Pancreas (tissue), 10 donors: ENCODE measurements around the gene SLC25A34. TPM values are rescaled to one million over a fixed set of nuclear protein-coding genes. Genes with fewer than 3 reads are reported as not detected.

ENCODE experiments used
- ATAC-seq, 4 donors: fragments of 200-7000 bp; cut with Tn5 transposase; one replicate each; pipeline versions ENCODE4 v1.8.0 to v1.9.1; 2020; ENCODE audit warnings: mild to moderate bottlenecking in 4 of 4, moderate library complexity in 4 of 4
- DNase-seq, 6 donors: peaks; one replicate each; pipeline ENCODE4 v3.0.0-alpha.2; 2020
- FAIRE-seq: peaks from 2 replicates; lab custom pipeline; 2012; peaks lifted over from hg19 to GRCh38; lab: Jason Lieb, UNC
- H3K27ac ChIP-seq, 4 donors: fragments of 200-600 bp; sonication (generic); 1 replicate in 3 of 4; 2 replicates in 1 of 4; pipeline versions ENCODE4 v1.5.0 to v1.8.0; 2020
- H3K27me3 ChIP-seq, 4 donors: fragments of 200-600 bp; one replicate each; pipeline ENCODE4 v1.8.0; 2021
- H3K36me3 ChIP-seq, 3 donors: fragments of 200-600 bp; sonication (generic) in 1 of 3; one replicate each; pipeline versions ENCODE4 v1.5.0 to v1.8.0; 2020 to 2021
- H3K4me1 ChIP-seq, 3 donors: fragments of 200-600 bp; one replicate each; pipeline ENCODE4 v1.8.0; 2021
- H3K4me3 ChIP-seq, 4 donors: fragments of 200-600 bp; sonication (generic) in 2 of 4; one replicate each; pipeline versions ENCODE4 v1.5.0 to v1.8.0; 2020 to 2021
- H3K9me3 ChIP-seq, 4 donors: fragments of 200-600 bp; one replicate each; pipeline ENCODE4 v1.8.0; 2021
- CTCF ChIP-seq, 4 donors: fragments of 200-600 bp; sonication (generic) in 3 of 4; IDR thresholded peaks; one replicate each; pipeline versions ENCODE4 v1.5.0 to v1.8.0; 2021; ENCODE audit warnings: antibody characterized with exemption in 4 of 4
- WGBS, 2 donors: extraction: QIAGEN DNeasy Blood & Tissue Kit; methylation state at CpG; one replicate each; pipeline ENCODE4 v1.1.7; 2013; 5-methylcytosine and 5-hydroxymethylcytosine counted together
- intact Hi-C, 3 donors: fragments of 100-400 bp; cut with DNase I; formaldehyde crosslinking; loops; one replicate each; pipeline versions ENCODE4 v1.11.1 to v1.14.2; 2022
- polyA plus RNA-seq, 2 donors: library from polyadenylated mRNA; stranded (reverse); fragments of 200-250 nt; gene quantifications; one replicate each; pipeline ENCODE4 v1.2.3, GENCODE V29; 2013
- total RNA-seq, 6 donors: library from RNA; stranded (reverse); fragmentation: NEBNext Ultra II Directional in 4 of 6; extraction: Animal tissue kit (Norgen Biotek cat#: 25700) in 4 of 6; gene quantifications; one replicate each; pipeline versions ENCODE4 v1.2.1 to v1.2.4, GENCODE V29; 2021 to 2023
- donor health status: healthy with polysubstance abuse.
- donor health status: DM: no; HTN: no; CAD: no; lungs with moderate emphysema.
- donor health status: DM: no; HTN: no; CAD: no.
- donor health status: control.
- donor health status: control.
- donor health status: Bipolar disorder and iron deficiency.
- donor health status: DM: yes; HTN: yes; CAD: no.
- donor health status: DM: no; HTN: no; CAD: no.
- donor health status: DM: no; HTN: no; CAD: no.
- donor health status: DM: yes; HTN: yes; CAD: no.

SLC25A34 gene
- total and polyA plus RNA-seq, 8 donors, result 0.57 to 6.9 (median 1.9) TPM

GRCh38 chr1:15786581-15786980, 50.5 kb downstream of the SLC25A34 start:
- ATAC-seq (peak in 1 of 4 donors; percentile 23), DNase-seq (no peak), FAIRE-seq (no peak)
- no peak for TF ChIP-seq CTCF (IDR thresholded peaks at IDR 0.05)
- H3K9me3 ChIP-seq, result no peaks in the 10 kb centered on the region
- H3K36me3 ChIP-seq, result peaks cover 0 to 8% (median 0%) of the 10 kb centered on the region in 3 donors
- no peaks in the 10 kb centered on the region for H3K4me1 ChIP-seq
- H3K4me3 ChIP-seq, result no peak overlapping the region
- no peaks in the 10 kb centered on the region for H3K27me3 ChIP-seq
- intact Hi-C loops, result no loop called here
- WGBS, 2 donors, result 89 to 93% methylated on average over 10 of the region's 10 CpGs
- no peak overlapping the region for H3K27ac ChIP-seq

- ATAC-seq, result peak in 2 of 4 donors; percentile 17
- no peak for TF ChIP-seq CTCF (IDR thresholded peaks at IDR 0.05)
- Histone ChIP-seq H3K4me1 (no peaks in the 10 kb centered on the region), H3K27ac (no peak overlapping the region), H3K27me3 (no peaks in the 10 kb centered on the region), H3K36me3 (peaks cover 0 to 8% (median 0%) of the 10 kb centered on the region in 3 donors), H3K4me3 (no peak overlapping the region), H3K9me3 (no peaks in the 10 kb centered on the region)
- 77 to 81% methylated on average over 13 of the region's 13 CpGs for WGBS, 2 donors
- no peak for FAIRE-seq
- no peak for DNase-seq
- intact Hi-C loops, result no loop called here
Observed at GRCh38 chr1:15788624-15789301, 52.7 kb downstream of the SLC25A34 start.

Other genes starting within 250 kb of the SLC25A34 start
- 10 to 100 TPM in 1 of 6 donors, 1 to 10 TPM in 5; 6.6 to 16.3 (median 8.4) TPM for gene CASP9, start 212.0 kb upstream of the SLC25A34 start, total RNA-seq
- 10 to 100 TPM; 18.5 to 32.0 TPM for gene CASP9, start 212.0 kb upstream of the SLC25A34 start, polyA plus RNA-seq
- gene DNAJC16, start 209.4 kb upstream of the SLC25A34 start, total RNA-seq, result 10 to 100 TPM in 3 of 6 donors, 1 to 10 TPM in 3; 8.7 to 16.2 (median 10.2) TPM
- 1 to 10 TPM; 5.0 to 6.3 TPM for gene DNAJC16, start 209.4 kb upstream of the SLC25A34 start, polyA plus RNA-seq
- 1 to 10 TPM in 1 of 6 donors, under 1 TPM in 5; 0.43 to 1.0 (median 0.55) TPM for gene AGMAT, start 151.2 kb upstream of the SLC25A34 start, total RNA-seq
- gene AGMAT, start 151.2 kb upstream of the SLC25A34 start, polyA plus RNA-seq, result under 1 TPM; 0.28 to 0.30 TPM
- 10 to 100 TPM; 12.5 to 17.8 (median 16.3) TPM for gene DDI2, start 118.8 kb upstream of the SLC25A34 start, total RNA-seq
- 1 to 10 TPM; 4.7 to 7.0 TPM for gene DDI2, start 118.8 kb upstream of the SLC25A34 start, polyA plus RNA-seq
- 10 to 100 TPM; 22.9 to 39.6 (median 29.4) TPM for gene PLEKHM2, start 51.9 kb upstream of the SLC25A34 start, total RNA-seq
- 10 to 100 TPM; 33.6 to 35.1 TPM for gene PLEKHM2, start 51.9 kb upstream of the SLC25A34 start, polyA plus RNA-seq
- gene TMEM82, start 6.2 kb downstream of the SLC25A34 start, total RNA-seq, result not detected
- not detected for gene TMEM82, start 6.2 kb downstream of the SLC25A34 start, polyA plus RNA-seq
- 10 to 100 TPM; 22.2 to 61.5 (median 29.4) TPM for gene FBLIM1, start 22.5 kb downstream of the SLC25A34 start, total RNA-seq
- 10 to 100 TPM; 20.4 to 36.8 TPM for gene FBLIM1, start 22.5 kb downstream of the SLC25A34 start, polyA plus RNA-seq
- gene UQCRHL, start 71.4 kb downstream of the SLC25A34 start, total RNA-seq, result under 1 TPM; 0.35 to 0.87 (median 0.61) TPM
- gene UQCRHL, start 71.4 kb downstream of the SLC25A34 start, polyA plus RNA-seq, result 1 to 10 TPM; 1.3 to 1.5 TPM
- gene SPEN, start 111.4 kb downstream of the SLC25A34 start, total RNA-seq, result 10 to 100 TPM; 23.9 to 38.2 (median 27.5) TPM
- gene SPEN, start 111.4 kb downstream of the SLC25A34 start, polyA plus RNA-seq, result 10 to 100 TPM; 16.2 to 18.6 TPM
- gene ZBTB17, start 239.8 kb downstream of the SLC25A34 start, total RNA-seq, result 10 to 100 TPM; 16.2 to 24.3 (median 16.7) TPM
- 100 to 1,000 TPM in 1 of 2 donors, 10 to 100 TPM in 1; 90.5 to 106 TPM for gene ZBTB17, start 239.8 kb downstream of the SLC25A34 start, polyA plus RNA-seq